Measurements from ENCODE around the gene TNFRSF12A. TPM values are rescaled to one million over a fixed set of nuclear protein-coding genes. Genes with fewer than 3 reads are reported as not detected.
"Not testable (repeated sequence)": the region's sequence is repeated elsewhere in the genome, so short reads cannot be mapped to it uniquely, and the experiment has no call there.

The TNFRSF12A gene
- total RNA-seq, 1 donor from 2014 or later: 98.1 TPM

DNA sequence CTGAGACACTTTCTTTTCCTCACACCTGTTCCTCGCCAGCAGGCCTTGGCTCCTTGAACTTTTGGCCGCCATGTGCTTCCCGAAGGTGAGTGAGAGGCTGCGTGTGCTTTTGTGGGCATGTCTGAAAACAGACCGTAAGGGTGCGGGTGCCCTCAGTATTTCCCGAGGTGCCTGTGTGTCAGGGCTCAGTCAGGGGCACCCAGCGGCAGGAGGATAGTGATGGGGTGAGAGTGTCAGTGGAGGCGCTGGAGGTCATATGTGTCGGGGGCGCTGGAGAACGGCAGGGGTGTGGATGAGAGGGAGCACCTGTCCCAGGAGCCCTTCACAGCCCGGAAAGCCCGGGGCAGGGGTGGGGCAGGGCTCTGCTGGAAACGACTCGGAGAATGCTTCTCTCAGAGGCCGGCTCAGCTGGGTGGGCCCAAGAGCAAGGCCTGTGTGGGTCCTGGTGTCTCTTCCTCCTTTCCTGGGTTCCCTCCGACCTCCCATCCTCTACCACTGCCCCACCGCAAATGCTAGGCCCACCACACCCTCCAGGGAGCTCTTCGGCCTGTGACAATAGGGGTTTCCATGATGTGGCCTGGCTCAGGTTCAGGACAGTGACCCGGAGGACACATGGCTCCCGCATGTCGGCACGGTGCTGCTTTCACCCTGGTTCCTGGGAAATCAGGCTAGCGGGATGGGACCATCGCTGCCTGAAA, 45.7 kb downstream of the TNFRSF12A start:
- DNase-seq (ENCODE audit: low spot score): no peak

- no peak for DNase-seq (ENCODE audit: low spot score)
Observed at GRCh38 chr16:3066440-3066748, 46.2 kb downstream of the TNFRSF12A start.

- DNase-seq (ENCODE audit: low spot score): no peak
Observed at GRCh38 chr16:3068487-3068886, 48.3 kb downstream of the TNFRSF12A start.

DNA sequence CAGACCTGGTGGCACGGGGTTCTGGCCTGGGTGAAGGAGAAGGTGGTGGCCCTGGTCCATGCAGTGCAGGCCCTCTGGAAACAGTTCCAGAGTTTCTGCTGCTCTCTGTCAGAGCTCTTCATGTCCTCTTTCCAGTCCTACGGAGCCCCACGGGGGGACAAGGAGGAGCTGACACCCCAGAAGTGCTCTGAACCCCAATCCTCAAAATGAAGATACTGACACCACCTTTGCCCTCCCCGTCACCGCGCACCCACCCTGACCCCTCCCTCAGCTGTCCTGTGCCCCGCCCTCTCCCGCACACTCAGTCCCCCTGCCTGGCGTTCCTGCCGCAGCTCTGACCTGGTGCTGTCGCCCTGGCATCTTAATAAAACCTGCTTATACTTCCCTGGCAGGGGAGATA, 49.0 kb downstream of the TNFRSF12A start:
- DNase-seq (ENCODE audit: low spot score): not testable (repeated sequence)

- no peak for DNase-seq (ENCODE audit: low spot score)
Observed at GRCh38 chr16:3070608-3071111, 50.5 kb downstream of the TNFRSF12A start.

DNA sequence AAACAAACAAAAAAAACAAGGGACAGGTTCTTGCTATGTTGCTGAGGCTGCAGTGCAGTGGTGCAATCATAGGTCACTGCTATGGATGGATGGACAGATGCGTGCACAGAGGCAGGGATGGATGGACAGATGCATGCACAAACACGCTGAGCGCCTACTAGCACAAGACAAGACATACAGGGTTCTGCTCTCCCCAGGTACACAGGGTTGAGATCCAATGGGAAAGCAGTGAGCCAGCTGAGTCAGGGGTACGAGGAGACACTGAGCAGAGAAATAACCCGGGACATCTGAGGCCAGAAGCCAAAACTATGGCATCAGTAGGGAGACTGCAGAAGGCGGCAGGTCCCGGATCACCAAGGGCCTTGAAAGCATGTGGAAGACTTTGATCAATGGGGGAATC, 51.5 kb downstream of the TNFRSF12A start:
- no peak for DNase-seq (ENCODE audit: low spot score)

Other genes starting within 250 kb of the TNFRSF12A start
- 273 TPM for gene ELOB, start 243.1 kb upstream of the TNFRSF12A start, total RNA-seq
- 1.8 TPM for gene PRSS33, start 232.8 kb upstream of the TNFRSF12A start, total RNA-seq
- 0.49 TPM for gene PRSS41, start 221.9 kb upstream of the TNFRSF12A start, total RNA-seq
- gene PRSS21, start 203.1 kb upstream of the TNFRSF12A start, total RNA-seq: 4.4 TPM
- gene ZG16B, start 190.1 kb upstream of the TNFRSF12A start, total RNA-seq: 55.9 TPM
- gene PRSS22, start 162.2 kb upstream of the TNFRSF12A start, total RNA-seq: 52.7 TPM
- 35.5 TPM for gene FLYWCH2, start 137.2 kb upstream of the TNFRSF12A start, total RNA-seq
- 57.5 TPM for gene FLYWCH1, start 108.4 kb upstream of the TNFRSF12A start, total RNA-seq
- gene KREMEN2, start 56.1 kb upstream of the TNFRSF12A start, total RNA-seq: not detected
- gene PAQR4, start 51.0 kb upstream of the TNFRSF12A start, total RNA-seq: 33.1 TPM
- 4.5 TPM for gene PKMYT1, start 39.9 kb upstream of the TNFRSF12A start, total RNA-seq
- 3.3 TPM for gene CLDN9, start 7.4 kb upstream of the TNFRSF12A start, total RNA-seq
- gene CLDN6, start 2.2 kb upstream of the TNFRSF12A start, total RNA-seq: 1.1 TPM
- gene HCFC1R1, start 3.6 kb downstream of the TNFRSF12A start, total RNA-seq: 54.6 TPM
- 20.8 TPM for gene THOC6, start 3.7 kb downstream of the TNFRSF12A start, total RNA-seq
- 86.1 TPM for gene BICDL2, start 16.6 kb downstream of the TNFRSF12A start, total RNA-seq
- 1.1 TPM for gene MMP25, start 26.2 kb downstream of the TNFRSF12A start, total RNA-seq
- gene IL32, start 45.3 kb downstream of the TNFRSF12A start, total RNA-seq: 134 TPM
- 0.37 TPM for gene ZSCAN10, start 78.9 kb downstream of the TNFRSF12A start, total RNA-seq
- 14.2 TPM for gene ZNF205, start 92.2 kb downstream of the TNFRSF12A start, total RNA-seq
- 18.4 TPM for gene ZNF213, start 114.7 kb downstream of the TNFRSF12A start, total RNA-seq
- not detected for gene OR1F1, start 167.8 kb downstream of the TNFRSF12A start, total RNA-seq
- 7.6 TPM for gene ZNF200, start 214.8 kb downstream of the TNFRSF12A start, total RNA-seq
- 0.52 TPM for gene MEFV, start 236.3 kb downstream of the TNFRSF12A start, total RNA-seq

Measured in mucosa of gallbladder (tissue), 1 donor.